B cell (primary cell): Measurements from ENCODE around the gene DCUN1D4. TPM values are rescaled to one million over a fixed set of nuclear protein-coding genes. Genes with fewer than 3 reads are reported as not detected.
A peak's percentile ranks its signal among the peaks of the same experiment; 100 is the strongest.

Experiments
- ATAC-seq: fragments of 200-7000 bp; cut with Tn5 transposase; one replicate; pipeline ENCODE4 v1.10.0; 2021; ENCODE audit warnings: low read depth, mild to moderate bottlenecking, moderate number of reproducible peaks, moderate library complexity
- CTCF ChIA-PET: fragments of 350-600 bp; sonication (Branson Sonifier 250); formaldehyde crosslinking; loops from one replicate; lab custom pipeline; 2021; ENCODE audit warnings: antibody characterized with exemption, inconsistent platforms; lab: Charles Lee
- POLR2A ChIA-PET: fragments of 350-600 bp; sonication (Branson Sonifier 250); formaldehyde crosslinking; loops from one replicate; lab custom pipeline; 2021; ENCODE audit warnings: antibody characterized with exemption; lab: Charles Lee
- DNase-seq: peaks from one replicate; pipeline ENCODE4 v3.0.0; 2013
- H2AFZ ChIP-seq: 2 replicates; pipeline ENCODE4 v1.6.1; 2012; ENCODE audit warnings: mild to moderate bottlenecking, low read depth, low read length; ENCODE audit not compliant: insufficient read depth, poor library complexity, severe bottlenecking
- H3K27ac ChIP-seq, 2 donors: 1 replicate in 1 of 2; 2 replicates in 1 of 2; pipeline ENCODE4 v1.5.1; 2012 to 2013; ENCODE audit warnings: low read length in 2 of 2, mild to moderate bottlenecking in 2 of 2, moderate library complexity in 1 of 2
- H3K27me3 ChIP-seq, 4 experiments: fragments of 200-600 bp in 1 of 4; sonication (generic) in 1 of 4; replicated peaks in 1 of 4; 1 replicate in 2 of 4; 2 replicates in 2 of 4; pipeline versions ENCODE4 v1.6.1 to v1.7.0; 2013 to 2016; ENCODE audit warnings: low read length in 3 of 4, mild to moderate bottlenecking in 2 of 4, mixed read lengths in 1 of 4, moderate library complexity in 1 of 4; ENCODE audit not compliant: insufficient read depth in 4 of 4, control insufficient read depth in 3 of 4; ENCODE audit errors: control extremely low read depth in 1 of 4
- H3K36me3 ChIP-seq, 2 experiments: replicated peaks in 1 of 2; 1 replicate in 1 of 2; 2 replicates in 1 of 2; pipeline versions ENCODE4 v1.6.1 to v1.7.1; 2013; ENCODE audit warnings: low read length in 1 of 2; ENCODE audit not compliant: insufficient read depth in 2 of 2, control insufficient read depth in 1 of 2; ENCODE audit errors: control extremely low read depth in 1 of 2, extremely low read depth in 1 of 2
- H3K4me1 ChIP-seq, 2 donors: fragments of 200-600 bp in 1 of 2; sonication (generic) in 1 of 2; 1 replicate in 1 of 2; 2 replicates in 1 of 2; pipeline versions ENCODE4 v1.5.1 to v1.6.1; 2013 to 2017; ENCODE audit warnings: low read length in 2 of 2; ENCODE audit not compliant: control insufficient read depth in 2 of 2, insufficient read depth in 2 of 2
- H3K4me2 ChIP-seq: replicated peaks from 2 replicates; pipeline ENCODE3; 2012; ENCODE audit warnings: mild to moderate bottlenecking, low read depth, low read length; ENCODE audit not compliant: poor library complexity, severe bottlenecking
- H3K4me3 ChIP-seq, 5 experiments: fragments of 200-600 bp in 1 of 5; sonication (generic) in 1 of 5; 1 replicate in 3 of 5; 2 replicates in 2 of 5; pipeline versions ENCODE4 v1.5.1 to v1.7.0; 2011 to 2016; ENCODE audit warnings: low read length in 4 of 5, mild to moderate bottlenecking in 4 of 5, low read depth in 2 of 5, control low read depth in 1 of 5, moderate library complexity in 1 of 5; ENCODE audit not compliant: insufficient read depth in 1 of 5; ENCODE audit errors: control extremely low read depth in 1 of 5, extremely low read depth in 1 of 5
- H3K79me2 ChIP-seq: fragments of 200-600 bp; sonication (generic); one replicate; pipeline ENCODE4 v1.6.0; 2016; ENCODE audit warnings: low read length; ENCODE audit not compliant: control insufficient read depth, insufficient read depth
- H3K9ac ChIP-seq: fragments of 200-600 bp; sonication (generic); 2 replicates; pipeline ENCODE4 v1.6.1; 2017; ENCODE audit warnings: mild to moderate bottlenecking, low read length, moderate library complexity
- H3K9me3 ChIP-seq, 3 donors: one replicate each; pipeline versions ENCODE4 v1.6.1 to v1.7.1; 2013; ENCODE audit warnings: low read length in 2 of 3; ENCODE audit not compliant: control insufficient read depth in 2 of 3, insufficient read depth in 1 of 3; ENCODE audit errors: control extremely low read depth in 1 of 3
- H4K20me1 ChIP-seq: 2 replicates; pipeline ENCODE4 v1.6.0; 2012; ENCODE audit warnings: mild to moderate bottlenecking, low read length; ENCODE audit not compliant: insufficient read depth, control insufficient read depth, poor library complexity, severe bottlenecking
- H3K27ac Mint-ChIP-seq: one replicate; pipeline ENCODE4 v1.8.0; 2021; ENCODE audit warnings: mixed read lengths
- H3K27me3 Mint-ChIP-seq: one replicate; pipeline ENCODE4 v1.8.0; 2021; ENCODE audit warnings: mixed read lengths
- H3K4me1 Mint-ChIP-seq: one replicate; pipeline ENCODE4 v1.8.0; 2021; ENCODE audit warnings: mixed read lengths
- H3K4me3 Mint-ChIP-seq: one replicate; pipeline ENCODE4 v1.8.0; 2021; ENCODE audit warnings: mixed read lengths
- H3K9me3 Mint-ChIP-seq: one replicate; pipeline ENCODE4 v1.8.0; 2022; ENCODE audit warnings: mixed read lengths; ENCODE audit not compliant: insufficient read depth
- CTCF ChIP-seq: fragments of 200-600 bp; IDR thresholded peaks from one replicate; pipeline ENCODE4 v1.8.0; 2022; ENCODE audit warnings: antibody characterized with exemption, mild to moderate bottlenecking
- EZH2 ChIP-seq: IDR thresholded peaks from 2 replicates; pipeline ENCODE4 v1.6.1; 2012; ENCODE audit warnings: borderline replicate concordance, low read depth, mild to moderate bottlenecking, moderate library complexity, low read length; ENCODE audit not compliant: insufficient read depth, poor library complexity, severe bottlenecking
- WGBS: methylation state at CpG from one replicate; pipeline ENCODE4 v1.1.5; 2013; ENCODE audit warnings: missing lambda C conversion rate; ENCODE audit not compliant: insufficient coverage; 5-methylcytosine and 5-hydroxymethylcytosine counted together
- intact Hi-C: fragments of 100-400 bp; cut with micrococcal nuclease; formaldehyde crosslinking; loops from one replicate; pipeline ENCODE4 v1.10.0; 2022
- polyA plus RNA-seq: library from polyadenylated mRNA; depleted of rRNA; stranded (reverse); fragments of >200 nt; gene quantifications from 2 replicates; pipeline ENCODE4 v1.2.3, GENCODE V29; 2012
- total RNA-seq, 2 donors: library from RNA; stranded (reverse); fragments of 120-200 nt in 1 of 2; gene quantifications; 1 replicate in 1 of 2; 2 replicates in 1 of 2; pipeline versions ENCODE4 v1.2.3 to v1.2.4, GENCODE V29; 2013 to 2022

DCUN1D4 gene
- total and polyA plus RNA-seq, 2 donors (not counting 1 experiment from before 2014, with no cell fraction given), result 15.1 to 39.7 TPM

GRCh38 chr4:51845055-51845426, 2.1 kb downstream of the DCUN1D4 start:
- peaks cover under 1% of the 10 kb centered on the region for H4K20me1 ChIP-seq
- H3K4me2 ChIP-seq, result peak overlapping the region; percentile 97
- DNase-seq (no peak), ATAC-seq (no peak)
- intact Hi-C loops, result loop anchor here (2.0 kb wide), 1 partner anchor 1522 kb away; the partner anchor contains the start of gene SCFD2
- Mint-ChIP-seq H3K4me1 (peaks cover 13% of the 10 kb centered on the region), H3K9me3 (no peaks in the 10 kb centered on the region), H3K4me3 (peak overlapping the region; percentile 84), H3K27me3 (no peaks in the 10 kb centered on the region), H3K27ac (peak overlapping the region; percentile 88)
- peaks cover 9 to 12% of the 10 kb centered on the region in 2 donors for H3K4me1 ChIP-seq
- ChIA-PET CTCF (no interaction called here), POLR2A (no interaction called here)
- H3K36me3 ChIP-seq, result peaks cover 0 to 5% of the 10 kb centered on the region in 2 experiments
- H3K27me3 ChIP-seq, result no peaks in the 10 kb centered on the region
- H3K27ac ChIP-seq, result peak overlapping the region in 1 of 2 donors; percentile 81
- H3K79me2 ChIP-seq, result peaks cover 14% of the 10 kb centered on the region
- peak overlapping the region; percentile 95 for H3K9ac ChIP-seq
- peak overlapping the region; percentile 43 to 96 (median 76) for H3K4me3 ChIP-seq
- H2AFZ ChIP-seq, result peak overlapping the region; percentile 94
- 74% methylated on average over 6 of the region's 6 CpGs for WGBS
- TF ChIP-seq EZH2 (no peak), CTCF (no peak)
- peaks cover 0 to 5% (median 2%) of the 10 kb centered on the region in 3 donors for H3K9me3 ChIP-seq

- ChIA-PET POLR2A (no interaction called here), CTCF (interaction anchor here (1.1 kb wide), 2 partner anchors 13 to 181 kb away, joined by 3 read pairs; no protein-coding TSS in a partner anchor)
- Mint-ChIP-seq H3K27me3 (no peaks in the 10 kb centered on the region), H3K9me3 (no peaks in the 10 kb centered on the region), H3K4me1 (peaks cover 13% of the 10 kb centered on the region), H3K27ac (no peak overlapping the region), H3K4me3 (no peak overlapping the region)
- no peaks in the 10 kb centered on the region for H3K27me3 ChIP-seq
- H3K79me2 ChIP-seq, result peaks cover 20% of the 10 kb centered on the region
- no CpG with 5 or more reads among the region's 1 CpG for WGBS
- no peak overlapping the region for H3K27ac ChIP-seq
- H3K4me3 ChIP-seq, result no peak overlapping the region
- peaks cover 7% of the 10 kb centered on the region for H4K20me1 ChIP-seq
- H2AFZ ChIP-seq, result no peak overlapping the region
- no peak overlapping the region for H3K4me2 ChIP-seq
- DNase-seq (no peak), ATAC-seq (no peak)
- peaks cover 0 to 5% (median 2%) of the 10 kb centered on the region in 3 donors for H3K9me3 ChIP-seq
- H3K36me3 ChIP-seq, result peaks cover 0 to 5% of the 10 kb centered on the region in 2 experiments
- H3K9ac ChIP-seq, result no peak overlapping the region
- intact Hi-C loops, result loop anchor here (2.0 kb wide), 1 partner anchor 1521 kb away; the partner anchor contains the start of gene SCFD2
- H3K4me1 ChIP-seq, result peaks cover 9 to 12% of the 10 kb centered on the region in 2 donors
- no peak for TF ChIP-seq EZH2
- TF ChIP-seq CTCF, result no peak
Observed at GRCh38 chr4:51845711-51846110, 2.8 kb downstream of the DCUN1D4 start.
